ENCODE measurements around the gene NSUN4. TPM values are rescaled to one million over a fixed set of nuclear protein-coding genes. Genes with fewer than 3 reads are reported as not detected.

NSUN4 gene
- total and polyA plus RNA-seq, 9 of the 15 experiments (the other 6 are each of a cell fraction or from before 2014, with no cell fraction given), result 33.4 to 60.2 (median 46.3) TPM

GRCh38 chr1:46404482-46405196, 64.0 kb downstream of the NSUN4 start:
- Histone ChIP-seq H3K4me2 (ENCODE audit: insufficient read depth, low read length) (no peak overlapping the region), H3K9ac (ENCODE audit: insufficient read depth in 1 of 2, low read depth in 2 of 2, low read length in 2 of 2) (peak overlapping the region in 1 of 2 experiments; percentile 56; a peak in 2 of 4 replicates), H2AFZ (ENCODE audit: low read depth, low read length) (no peak overlapping the region), H3K4me1 (replicated peaks in 1 of 2; ENCODE audit: control insufficient read depth in 2 of 2, insufficient read depth in 2 of 2, low read length in 2 of 2) (peaks cover 27 to 42% of the 10 kb centered on the region in 2 experiments; a peak in 4 of 5 replicates), H3K36me3 (ENCODE audit: control insufficient read depth, insufficient read depth, low read length) (no peaks in the 10 kb centered on the region), H4K20me1 (replicated peaks; ENCODE audit: control insufficient read depth, insufficient read depth, low read length) (no peaks in the 10 kb centered on the region), H3K9me1 (ENCODE audit: control insufficient read depth, insufficient read depth, low read length) (no peaks in the 10 kb centered on the region), H3K4me3 (no peak overlapping the region), H3K9me3 (replicated peaks; ENCODE audit: control insufficient read depth, insufficient read depth, low read depth, low read length) (no peaks in the 10 kb centered on the region), H3K27ac (ENCODE audit: extremely low read depth, low read depth, low read length) (no peak overlapping the region), H3K79me2 (ENCODE audit: control insufficient read depth, insufficient read depth, low read length) (no peaks in the 10 kb centered on the region), H3K27me3 (ENCODE audit: control insufficient read depth in 2 of 2, insufficient read depth in 2 of 2, low read length in 2 of 2) (peaks cover 4% of the 10 kb centered on the region in 2 experiments; a peak in 3 of 5 replicates)
- intact Hi-C loops (cut with micrococcal nuclease), result loop anchor here (5.0 kb wide), 2 partner anchors 72 to 73 kb away; no protein-coding TSS in a partner anchor
- TF ChIP-seq ZBTB17 (CRISPR knock-in tag; IDR thresholded peaks at IDR 0.05), result no peak
- TF ChIP-seq HNRNPUL1 (IDR thresholded peaks at IDR 0.05; ENCODE audit: low read length), result no peak
- TF ChIP-seq ZNF184 (CRISPR knock-in tag; IDR thresholded peaks at IDR 0.05), result no peak
- peak; percentile 86 for TF ChIP-seq ZKSCAN1 (IDR thresholded peaks at IDR 0.05; ENCODE audit: low read depth, low read length)
- no peak for TF ChIP-seq DLX4 (CRISPR knock-in tag; IDR thresholded peaks at IDR 0.05)
- no peak for TF ChIP-seq FOXK1 (CRISPR knock-in tag; IDR thresholded peaks at IDR 0.05; ENCODE audit: borderline replicate concordance)
- TF ChIP-seq ZFX (CRISPR knock-in tag; IDR thresholded peaks at IDR 0.05), result peak; percentile 47
- TF ChIP-seq SPI1 (IDR thresholded peaks at IDR 0.05; ENCODE audit: borderline replicate concordance, low read depth, low read length), result peak; percentile 33; the same call in 1 of the 2 replicates
- TF ChIP-seq MITF (IDR thresholded peaks at IDR 0.05), result no peak
- no peak for TF ChIP-seq ZNF41 (CRISPR knock-in tag; conservative IDR thresholded peaks at IDR 0.05)
- WGBS (ENCODE audit: insufficient coverage, low coverage, missing lambda C conversion rate), result 50% methylated on average over 7 of the region's 7 CpGs
- no peak for ATAC-seq
- ChIA-PET CTCF (ENCODE audit: low intra/inter-chr PET ratio) (no interaction called here), POLR2A (interaction anchor here (0.7 to 1.0 kb wide), 2 partner anchors 32 to 37 kb away, joined by 3 read pairs; no protein-coding TSS in a partner anchor)
- no TSS peak for BruUV-seq (replicated peaks)
- in situ Hi-C loops (cut with MboI), result loop anchor here (5.0 kb wide), 1 partner anchor 133 kb away; a partner anchor contains a TSS
- no peak for FAIRE-seq
- DNase-seq (ENCODE audit: extremely low read depth in 1 of 4, low spot score in 3 of 4), result peak in 1 of 4 experiments; percentile 21
